K562 (cell line): Measurements from ENCODE around the gene NFATC2. TPM values are rescaled to one million over a fixed set of nuclear protein-coding genes. Genes with fewer than 3 reads are reported as not detected.

Experiments
- FOXJ2 ChIP-seq: fragments of 200-800 bp; sonication (Bioruptor generic); IDR thresholded peaks from 2 replicates; pipeline ENCODE4 v1.6.1; 2016; ENCODE audit warnings: missing genetic modification characterization, missing compliant biosample characterization
- ILF3 ChIP-seq: fragments of 450-650 bp; IDR thresholded peaks from 2 replicates; pipeline ENCODE4 v1.6.1; 2018; ENCODE audit warnings: antibody characterized with exemption, mild to moderate bottlenecking, moderate library complexity, borderline replicate concordance
- KAT2B ChIP-seq: IDR thresholded peaks from one replicate; pipeline ENCODE4 v1.6.1; 2012; ENCODE audit warnings: low read depth, mild to moderate bottlenecking, control low read depth, inconsistent platforms, low read length, moderate library complexity
- MTA3 ChIP-seq: fragments of 450-650 bp; formaldehyde crosslinking; IDR thresholded peaks from 2 replicates; pipeline ENCODE4 v1.6.1; 2017; ENCODE audit warnings: mild to moderate bottlenecking, borderline replicate concordance
- NONO ChIP-seq, 2 experiments: fragments of 200-400 bp in 1 of 2; fragments of 450-650 bp in 1 of 2; formaldehyde crosslinking in 1 of 2; IDR thresholded peaks; 2 replicates each; pipeline ENCODE4 v1.6.1; 2017; ENCODE audit warnings: low read depth in 2 of 2, mild to moderate bottlenecking in 2 of 2, moderate library complexity in 2 of 2, low read length in 1 of 2
- SOX6 ChIP-seq: fragments of 450-650 bp; IDR thresholded peaks from 2 replicates; pipeline ENCODE4 v1.6.1; 2014; ENCODE audit warnings: mild to moderate bottlenecking
- THRAP3 ChIP-seq: fragments of 450-650 bp; IDR thresholded peaks from 2 replicates; pipeline ENCODE4 v1.6.1; 2016; ENCODE audit warnings: mild to moderate bottlenecking, inconsistent platforms, borderline replicate concordance
- ZKSCAN8 ChIP-seq: fragments of 200-800 bp; sonication (Bioruptor generic); IDR thresholded peaks from 2 replicates; pipeline ENCODE4 v1.6.1; 2016; ENCODE audit warnings: missing genetic modification characterization, missing compliant biosample characterization
- ZNF263 ChIP-seq: sonication (generic); formaldehyde crosslinking; IDR thresholded peaks from 2 replicates; pipeline ENCODE4 v1.8.0; 2022; ENCODE audit warnings: mild to moderate bottlenecking, missing genetic modification reagents, borderline replicate concordance
- polyA plus RNA-seq, 8 experiments: library from polyadenylated mRNA; depleted of rRNA in 4 of 8; stranded (reverse) in 5 of 8; unstranded in 3 of 8; fragments of >200 nt; fragmentation: Nextera tagmentation in 2 of 8; fragmentation: Illumina TruSeq in 1 of 8; extraction: Ambion mirVana in 2 of 8; extraction: Trizol in 1 of 8; gene quantifications; 2 replicates each; pipeline versions ENCODE4 v1.2.1 to v1.2.3, GENCODE V29; 2011 to 2014; ENCODE audit warnings: inconsistent platforms in 1 of 8, missing spikeins in 1 of 8
- total RNA-seq, 7 experiments: library from RNA; depleted of rRNA in 6 of 7; stranded (reverse); fragments of >200 nt in 6 of 7; fragmentation: Illumina TruSeq in 2 of 7; extraction: Trizol in 2 of 7; gene quantifications; 2 replicates each; pipeline versions ENCODE4 v1.2.1 to v1.2.3, GENCODE V29; 2011 to 2021; ENCODE audit warnings: low replicate concordance in 1 of 7
- TF ChIP-seq, protein P1 (sequence below): fragments of 450-650 bp; IDR thresholded peaks from 2 replicates; pipeline ENCODE4 v1.6.1; 2017; ENCODE audit warnings: antibody characterized with exemption, mild to moderate bottlenecking
- TF ChIP-seq, protein P2 (sequence below): fragments of 200-800 bp; sonication (Bioruptor generic); IDR thresholded peaks from 2 replicates; pipeline ENCODE4 v1.6.1; 2017; ENCODE audit warnings: missing genetic modification characterization, missing compliant biosample characterization
- TF ChIP-seq, protein P3 (sequence below), 2 experiments: IDR thresholded peaks in 1 of 2; conservative IDR thresholded peaks in 1 of 2; 2 replicates each; pipeline ENCODE4 v1.6.1; 2016; ENCODE audit warnings: low read depth in 2 of 2, mild to moderate bottlenecking in 1 of 2, missing compliant biosample characterization in 1 of 2, missing genetic modification characterization in 1 of 2, moderate library complexity in 1 of 2
- TF ChIP-seq, protein P4 (sequence below), 2 experiments: fragments of 150-350 bp in 1 of 2; IDR thresholded peaks; 2 replicates each; pipeline ENCODE4 v1.6.1; 2012 to 2016; ENCODE audit warnings: low read depth in 2 of 2, low read length in 2 of 2, mild to moderate bottlenecking in 1 of 2, moderate library complexity in 1 of 2

Gene NFATC2
- total and polyA plus RNA-seq, 9 of the 15 experiments (the other 6 are each of a cell fraction or from before 2014, with no cell fraction given): 1.9 to 11.2 (median 3.0) TPM

DNA sequence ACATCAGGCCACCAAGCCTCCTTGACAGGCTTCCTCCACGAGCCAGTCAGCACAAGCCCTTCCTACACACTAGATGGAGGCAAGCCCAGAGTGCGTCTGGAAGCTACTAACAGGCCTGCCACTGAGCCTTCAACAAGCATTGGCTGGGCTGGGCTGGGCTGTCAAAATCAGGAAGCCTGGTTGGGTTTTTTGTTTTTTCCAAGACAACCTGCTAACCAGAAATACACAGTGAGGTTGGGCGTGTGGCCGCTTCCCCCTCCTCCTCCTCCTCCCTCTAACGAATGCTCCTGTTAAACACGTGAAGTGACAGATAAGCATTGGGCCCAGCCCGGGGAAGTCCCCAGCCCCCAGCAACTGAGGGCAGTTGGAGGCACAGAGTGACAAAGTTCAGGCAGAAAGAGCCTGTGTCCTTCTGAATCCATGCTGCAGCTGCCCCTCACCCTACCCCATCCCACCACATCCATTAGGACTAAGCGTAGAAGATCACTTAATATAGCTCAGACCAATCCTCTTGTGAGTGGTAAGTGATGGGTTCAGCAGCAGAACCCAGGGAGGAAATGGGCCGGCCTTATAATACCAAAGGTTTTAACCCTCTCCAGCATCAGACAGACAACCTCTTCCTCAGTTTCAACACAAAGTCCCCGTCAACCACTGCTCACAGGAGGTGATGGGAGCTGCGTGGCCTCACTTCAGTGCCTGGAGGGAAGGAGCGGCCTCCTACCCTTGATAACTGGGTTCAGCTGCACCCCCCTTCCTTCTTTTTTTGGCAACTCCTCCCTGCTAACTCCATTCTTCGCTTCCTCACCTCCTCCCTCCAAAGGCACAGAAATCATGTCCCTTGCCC is 1.1 kb downstream of the NFATC2 start (continued):
- TF ChIP-seq, protein P1, sequence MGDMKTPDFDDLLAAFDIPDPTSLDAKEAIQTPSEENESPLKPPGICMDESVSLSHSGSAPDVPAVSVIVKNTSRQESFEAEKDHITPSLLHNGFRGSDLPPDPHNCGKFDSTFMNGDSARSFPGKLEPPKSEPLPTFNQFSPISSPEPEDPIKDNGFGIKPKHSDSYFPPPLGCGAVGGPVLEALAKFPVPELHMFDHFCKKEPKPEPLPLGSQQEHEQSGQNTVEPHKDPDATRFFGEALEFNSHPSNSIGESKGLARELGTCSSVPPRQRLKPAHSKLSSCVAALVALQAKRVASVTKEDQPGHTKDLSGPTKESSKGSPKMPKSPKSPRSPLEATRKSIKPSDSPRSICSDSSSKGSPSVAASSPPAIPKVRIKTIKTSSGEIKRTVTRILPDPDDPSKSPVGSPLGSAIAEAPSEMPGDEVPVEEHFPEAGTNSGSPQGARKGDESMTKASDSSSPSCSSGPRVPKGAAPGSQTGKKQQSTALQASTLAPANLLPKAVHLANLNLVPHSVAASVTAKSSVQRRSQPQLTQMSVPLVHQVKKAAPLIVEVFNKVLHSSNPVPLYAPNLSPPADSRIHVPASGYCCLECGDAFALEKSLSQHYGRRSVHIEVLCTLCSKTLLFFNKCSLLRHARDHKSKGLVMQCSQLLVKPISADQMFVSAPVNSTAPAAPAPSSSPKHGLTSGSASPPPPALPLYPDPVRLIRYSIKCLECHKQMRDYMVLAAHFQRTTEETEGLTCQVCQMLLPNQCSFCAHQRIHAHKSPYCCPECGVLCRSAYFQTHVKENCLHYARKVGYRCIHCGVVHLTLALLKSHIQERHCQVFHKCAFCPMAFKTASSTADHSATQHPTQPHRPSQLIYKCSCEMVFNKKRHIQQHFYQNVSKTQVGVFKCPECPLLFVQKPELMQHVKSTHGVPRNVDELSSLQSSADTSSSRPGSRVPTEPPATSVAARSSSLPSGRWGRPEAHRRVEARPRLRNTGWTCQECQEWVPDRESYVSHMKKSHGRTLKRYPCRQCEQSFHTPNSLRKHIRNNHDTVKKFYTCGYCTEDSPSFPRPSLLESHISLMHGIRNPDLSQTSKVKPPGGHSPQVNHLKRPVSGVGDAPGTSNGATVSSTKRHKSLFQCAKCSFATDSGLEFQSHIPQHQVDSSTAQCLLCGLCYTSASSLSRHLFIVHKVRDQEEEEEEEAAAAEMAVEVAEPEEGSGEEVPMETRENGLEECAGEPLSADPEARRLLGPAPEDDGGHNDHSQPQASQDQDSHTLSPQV: peak; percentile 32; the same call in 1 of the 2 replicates
- no peak for TF ChIP-seq ILF3
- TF ChIP-seq THRAP3: no peak
- no peak for TF ChIP-seq NONO (IDR thresholded peaks at IDR 0.05; ENCODE audit: low read depth in 2 of 2, low read length in 1 of 2)
- TF ChIP-seq, protein P2, sequence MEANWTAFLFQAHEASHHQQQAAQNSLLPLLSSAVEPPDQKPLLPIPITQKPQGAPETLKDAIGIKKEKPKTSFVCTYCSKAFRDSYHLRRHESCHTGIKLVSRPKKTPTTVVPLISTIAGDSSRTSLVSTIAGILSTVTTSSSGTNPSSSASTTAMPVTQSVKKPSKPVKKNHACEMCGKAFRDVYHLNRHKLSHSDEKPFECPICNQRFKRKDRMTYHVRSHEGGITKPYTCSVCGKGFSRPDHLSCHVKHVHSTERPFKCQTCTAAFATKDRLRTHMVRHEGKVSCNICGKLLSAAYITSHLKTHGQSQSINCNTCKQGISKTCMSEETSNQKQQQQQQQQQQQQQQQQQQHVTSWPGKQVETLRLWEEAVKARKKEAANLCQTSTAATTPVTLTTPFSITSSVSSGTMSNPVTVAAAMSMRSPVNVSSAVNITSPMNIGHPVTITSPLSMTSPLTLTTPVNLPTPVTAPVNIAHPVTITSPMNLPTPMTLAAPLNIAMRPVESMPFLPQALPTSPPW: peak; percentile 95
- TF ChIP-seq ZKSCAN8 (CRISPR knock-in tag): no peak; the same call in 1 of the 2 replicates
- TF ChIP-seq, protein P3, sequence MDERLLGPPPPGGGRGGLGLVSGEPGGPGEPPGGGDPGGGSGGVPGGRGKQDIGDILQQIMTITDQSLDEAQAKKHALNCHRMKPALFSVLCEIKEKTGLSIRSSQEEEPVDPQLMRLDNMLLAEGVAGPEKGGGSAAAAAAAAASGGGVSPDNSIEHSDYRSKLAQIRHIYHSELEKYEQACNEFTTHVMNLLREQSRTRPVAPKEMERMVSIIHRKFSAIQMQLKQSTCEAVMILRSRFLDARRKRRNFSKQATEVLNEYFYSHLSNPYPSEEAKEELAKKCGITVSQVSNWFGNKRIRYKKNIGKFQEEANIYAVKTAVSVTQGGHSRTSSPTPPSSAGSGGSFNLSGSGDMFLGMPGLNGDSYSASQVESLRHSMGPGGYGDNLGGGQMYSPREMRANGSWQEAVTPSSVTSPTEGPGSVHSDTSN (CRISPR knock-in tag; IDR thresholded peaks at IDR 0.05; ENCODE audit: low read depth): no peak
- TF ChIP-seq, protein P3 (tag; conservative IDR thresholded peaks at IDR 0.05; ENCODE audit: low read depth): peak; percentile 32; the same call in 1 of the 2 replicates
- TF ChIP-seq MTA3: no peak
- TF ChIP-seq KAT2B: no peak
- TF ChIP-seq SOX6: peak; percentile 59; the same call in 1 of the 2 replicates
- peak; percentile 94 for TF ChIP-seq ZNF263 (CRISPR knock-in tag)
- TF ChIP-seq, protein P4, sequence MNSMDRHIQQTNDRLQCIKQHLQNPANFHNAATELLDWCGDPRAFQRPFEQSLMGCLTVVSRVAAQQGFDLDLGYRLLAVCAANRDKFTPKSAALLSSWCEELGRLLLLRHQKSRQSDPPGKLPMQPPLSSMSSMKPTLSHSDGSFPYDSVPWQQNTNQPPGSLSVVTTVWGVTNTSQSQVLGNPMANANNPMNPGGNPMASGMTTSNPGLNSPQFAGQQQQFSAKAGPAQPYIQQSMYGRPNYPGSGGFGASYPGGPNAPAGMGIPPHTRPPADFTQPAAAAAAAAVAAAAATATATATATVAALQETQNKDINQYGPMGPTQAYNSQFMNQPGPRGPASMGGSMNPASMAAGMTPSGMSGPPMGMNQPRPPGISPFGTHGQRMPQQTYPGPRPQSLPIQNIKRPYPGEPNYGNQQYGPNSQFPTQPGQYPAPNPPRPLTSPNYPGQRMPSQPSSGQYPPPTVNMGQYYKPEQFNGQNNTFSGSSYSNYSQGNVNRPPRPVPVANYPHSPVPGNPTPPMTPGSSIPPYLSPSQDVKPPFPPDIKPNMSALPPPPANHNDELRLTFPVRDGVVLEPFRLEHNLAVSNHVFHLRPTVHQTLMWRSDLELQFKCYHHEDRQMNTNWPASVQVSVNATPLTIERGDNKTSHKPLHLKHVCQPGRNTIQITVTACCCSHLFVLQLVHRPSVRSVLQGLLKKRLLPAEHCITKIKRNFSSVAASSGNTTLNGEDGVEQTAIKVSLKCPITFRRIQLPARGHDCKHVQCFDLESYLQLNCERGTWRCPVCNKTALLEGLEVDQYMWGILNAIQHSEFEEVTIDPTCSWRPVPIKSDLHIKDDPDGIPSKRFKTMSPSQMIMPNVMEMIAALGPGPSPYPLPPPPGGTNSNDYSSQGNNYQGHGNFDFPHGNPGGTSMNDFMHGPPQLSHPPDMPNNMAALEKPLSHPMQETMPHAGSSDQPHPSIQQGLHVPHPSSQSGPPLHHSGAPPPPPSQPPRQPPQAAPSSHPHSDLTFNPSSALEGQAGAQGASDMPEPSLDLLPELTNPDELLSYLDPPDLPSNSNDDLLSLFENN (IDR thresholded peaks at IDR 0.05; ENCODE audit: low read depth in 2 of 2, low read length in 2 of 2): 0 out of 4 replicates have a peak, but pooled peaks of 1 of the 2 experiments have one; percentile 12
- TF ChIP-seq FOXJ2 (tag): 0 out of 2 replicates have a peak, but pooled peaks have one; percentile 66
